AG09319 (cell line): Measurements from ENCODE around the gene IGSF9B.

ENCODE experiments used
- DNase-seq: peaks from one replicate; pipeline ENCODE4 v3.0.0-alpha.2; 2010; ENCODE audit warnings: low read depth; ENCODE audit errors: extremely low read depth
- TF ChIP-seq, protein P1 (sequence below): IDR thresholded peaks from 2 replicates; pipeline ENCODE4 v1.5.1; 2011; ENCODE audit warnings: low read depth, mild to moderate bottlenecking, inconsistent platforms, low read length, moderate library complexity

The IGSF9B gene

DNA sequence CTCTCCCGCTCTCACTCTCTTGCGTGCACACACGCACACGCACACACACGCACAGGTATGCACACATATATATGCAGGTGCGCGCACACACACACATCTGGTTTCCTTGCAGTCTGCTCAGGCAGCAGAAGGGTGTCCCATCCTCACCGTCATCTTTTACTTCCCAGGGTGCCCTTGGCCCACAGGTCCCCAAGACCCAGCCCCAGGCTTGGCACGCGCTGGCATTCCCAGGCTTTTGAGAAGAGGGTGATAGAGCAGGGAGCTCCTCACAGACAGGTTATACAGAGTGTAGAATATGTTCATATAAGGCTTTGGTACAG, 59.5 kb downstream of the IGSF9B start:
- TF ChIP-seq, protein P1, sequence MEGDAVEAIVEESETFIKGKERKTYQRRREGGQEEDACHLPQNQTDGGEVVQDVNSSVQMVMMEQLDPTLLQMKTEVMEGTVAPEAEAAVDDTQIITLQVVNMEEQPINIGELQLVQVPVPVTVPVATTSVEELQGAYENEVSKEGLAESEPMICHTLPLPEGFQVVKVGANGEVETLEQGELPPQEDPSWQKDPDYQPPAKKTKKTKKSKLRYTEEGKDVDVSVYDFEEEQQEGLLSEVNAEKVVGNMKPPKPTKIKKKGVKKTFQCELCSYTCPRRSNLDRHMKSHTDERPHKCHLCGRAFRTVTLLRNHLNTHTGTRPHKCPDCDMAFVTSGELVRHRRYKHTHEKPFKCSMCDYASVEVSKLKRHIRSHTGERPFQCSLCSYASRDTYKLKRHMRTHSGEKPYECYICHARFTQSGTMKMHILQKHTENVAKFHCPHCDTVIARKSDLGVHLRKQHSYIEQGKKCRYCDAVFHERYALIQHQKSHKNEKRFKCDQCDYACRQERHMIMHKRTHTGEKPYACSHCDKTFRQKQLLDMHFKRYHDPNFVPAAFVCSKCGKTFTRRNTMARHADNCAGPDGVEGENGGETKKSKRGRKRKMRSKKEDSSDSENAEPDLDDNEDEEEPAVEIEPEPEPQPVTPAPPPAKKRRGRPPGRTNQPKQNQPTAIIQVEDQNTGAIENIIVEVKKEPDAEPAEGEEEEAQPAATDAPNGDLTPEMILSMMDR = no peak

DNA sequence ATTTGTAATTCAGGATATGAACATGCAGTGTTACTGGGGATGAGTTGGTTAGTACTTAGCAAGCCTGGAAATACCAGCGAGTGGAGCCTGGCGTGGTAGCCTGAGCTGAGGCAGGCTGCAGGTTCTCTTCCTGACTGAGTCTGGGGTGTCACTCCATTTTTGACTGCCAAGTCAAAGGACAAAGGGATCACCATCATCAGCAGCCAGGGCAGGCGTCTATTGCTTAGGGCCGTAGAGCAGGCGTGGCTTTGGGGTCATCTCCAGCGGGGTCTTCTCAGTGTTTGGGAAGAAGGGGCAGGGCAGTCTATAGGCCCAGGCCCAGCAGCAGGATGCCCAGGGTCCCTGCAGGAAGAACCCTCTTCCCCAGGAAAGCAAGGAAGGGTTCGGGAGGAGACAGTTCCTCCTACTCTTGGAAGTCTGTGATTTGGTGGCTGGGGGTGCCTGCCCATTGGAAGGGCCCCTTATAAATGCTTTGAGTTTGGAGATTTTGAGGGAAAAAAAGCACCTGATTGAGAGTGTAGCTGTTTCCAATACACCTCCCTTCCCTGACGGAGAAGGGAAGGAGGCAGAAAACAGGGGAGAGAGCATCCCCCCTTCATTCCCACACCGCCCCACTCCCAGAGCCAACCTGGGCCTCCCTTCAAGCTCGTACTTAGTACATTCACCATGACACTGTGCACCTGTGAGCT, 60.0 kb downstream of the IGSF9B start:
- no peak for DNase-seq
- TF ChIP-seq, protein P1 = no peak

More for the DNA sequence above, 59.5 kb downstream of the IGSF9B start:
- DNase-seq = no peak

DNA sequence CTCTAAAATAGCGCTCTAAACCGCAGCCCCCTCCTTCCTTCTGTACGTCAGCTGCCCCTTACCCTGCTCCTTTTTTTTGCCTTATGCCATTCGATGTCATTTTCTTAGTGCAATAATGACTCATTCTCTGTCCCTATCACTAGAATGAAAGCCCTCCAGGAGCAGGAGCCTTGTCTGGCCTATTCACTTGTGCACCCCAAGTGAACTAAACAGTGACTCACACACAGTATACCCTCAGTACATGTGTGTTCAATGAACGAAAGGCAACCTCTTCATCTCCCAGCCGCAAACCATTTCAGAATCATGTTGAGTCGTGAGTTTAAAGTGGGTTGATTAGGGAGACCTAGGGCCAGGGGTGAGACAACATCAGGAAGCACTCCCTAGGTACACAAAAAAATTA, 60.7 kb downstream of the IGSF9B start:
- TF ChIP-seq, protein P1 = no peak
- no peak for DNase-seq

DNA sequence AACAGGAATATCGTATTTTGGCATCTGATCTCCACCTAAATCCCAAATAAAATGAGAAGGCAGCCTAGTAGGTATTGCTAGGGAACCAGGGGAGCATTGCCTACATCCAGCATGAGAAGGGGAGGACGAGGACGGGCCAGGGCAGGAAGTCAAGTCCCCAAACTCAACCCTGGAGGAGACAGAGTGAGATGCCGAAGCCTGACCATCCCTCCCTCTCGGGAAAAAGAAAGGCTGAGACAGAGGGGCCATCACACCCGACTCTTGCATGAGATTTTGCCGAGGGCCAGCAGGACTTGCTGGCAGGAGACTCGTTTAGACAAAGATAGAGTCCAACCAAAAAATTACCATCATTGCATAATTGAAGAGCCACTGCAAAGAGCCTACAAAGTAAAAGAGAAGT, 61.2 kb downstream of the IGSF9B start:
- DNase-seq = no peak
- TF ChIP-seq, protein P1 = no peak

DNA sequence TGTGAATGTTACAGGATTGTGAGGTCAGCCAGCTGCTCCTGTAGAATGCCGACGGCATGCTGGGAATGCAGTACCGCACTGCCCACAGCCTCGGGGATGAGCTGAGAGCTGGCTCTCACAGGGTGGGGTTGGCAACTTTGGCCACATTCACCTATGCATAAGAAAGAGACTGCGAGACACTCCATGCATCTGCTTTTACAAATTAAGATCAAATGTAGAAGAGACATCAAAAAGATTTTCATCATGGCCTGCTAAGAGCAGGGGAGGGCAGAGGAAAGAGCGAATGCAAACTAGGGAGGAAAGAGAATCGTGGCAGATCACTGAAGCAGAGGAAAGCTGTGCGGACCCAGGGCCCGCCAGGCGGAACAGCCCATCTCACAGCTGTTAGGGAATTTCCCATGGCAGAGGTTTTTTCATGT, 61.7 kb downstream of the IGSF9B start:
- TF ChIP-seq, protein P1 = no peak

DNA sequence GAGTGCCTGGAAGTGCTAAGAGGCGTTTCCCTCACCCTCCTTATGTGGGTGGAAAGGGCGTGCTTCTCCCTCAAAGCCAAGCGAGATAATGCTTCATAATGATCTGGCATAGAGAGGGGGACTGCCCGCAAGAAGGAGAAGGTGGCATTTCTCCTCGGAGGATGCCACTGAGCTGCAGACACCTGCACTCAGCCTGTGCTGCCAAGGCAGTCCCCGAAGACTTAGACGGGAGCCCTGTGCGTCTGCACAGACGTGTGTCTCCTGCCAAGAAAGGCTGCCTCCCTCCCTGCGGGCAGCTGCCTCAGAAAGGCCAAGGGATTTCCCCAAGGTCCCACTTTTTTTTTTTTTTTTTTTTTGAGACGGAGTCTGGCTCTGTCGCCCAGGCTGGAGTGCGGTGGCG, 63.4 kb downstream of the IGSF9B start:
- no peak for DNase-seq

More for the DNA sequence above, 61.7 kb downstream of the IGSF9B start:
- DNase-seq = no peak

More for the DNA sequence above, 63.4 kb downstream of the IGSF9B start:
- TF ChIP-seq, protein P1 = no peak
